GM18526 (cell line): ENCODE results near the gene C6orf136.

Experiments
- POLR2A ChIP-seq: IDR thresholded peaks from 3 replicates; pipeline ENCODE4 v1.6.1; 2011; ENCODE audit not compliant: insufficient read length; ENCODE audit errors: extremely low read depth

C6orf136 gene

GRCh38 chr6:30613251-30614043, 33.5 kb upstream of the C6orf136 start:
- TF ChIP-seq POLR2A = no peak

GRCh38 chr6:30614044-30614842, 32.7 kb upstream of the C6orf136 start:
- no peak for TF ChIP-seq POLR2A

- TF ChIP-seq POLR2A = peak; percentile 57
Measured at GRCh38 chr6:30614843-30615218, 32.1 kb upstream of the C6orf136 start.

GRCh38 chr6:30615219-30615957, 31.5 kb upstream of the C6orf136 start:
- TF ChIP-seq POLR2A = peak; percentile 53

- no peak for TF ChIP-seq POLR2A
Measured at GRCh38 chr6:30615958-30616810, 30.7 kb upstream of the C6orf136 start.

GRCh38 chr6:30616811-30617564, 29.9 kb upstream of the C6orf136 start, which contains the start of gene PPP1R10:
TSS of gene PPP1R10 (minus strand) at chr6:30617243. CDS start at chr6:30609944, 7,299 bp downstream.
- peak; percentile 99 for TF ChIP-seq POLR2A

- TF ChIP-seq POLR2A = peak; percentile 95
Measured at GRCh38 chr6:30617565-30618269, 29.2 kb upstream of the C6orf136 start, which contains the start of gene MRPS18B. TSS of gene MRPS18B (plus strand) at chr6:30617840. CDS start at chr6:30617866, 26 bp downstream.

- no peak for TF ChIP-seq POLR2A
Measured at GRCh38 chr6:30618270-30618797, 28.6 kb upstream of the C6orf136 start.

- TF ChIP-seq POLR2A = no peak
Measured at GRCh38 chr6:30619561-30619960, 27.4 kb upstream of the C6orf136 start.

GRCh38 chr6:30625511-30625910, 21.4 kb upstream of the C6orf136 start:
- no peak for TF ChIP-seq POLR2A

GRCh38 chr6:30626484-30627366, 20.2 kb upstream of the C6orf136 start, which contains the start of gene ATAT1:
TSS of gene ATAT1 (plus strand) at chr6:30626874.
- TF ChIP-seq POLR2A = peak; percentile 79

- no peak for TF ChIP-seq POLR2A
Measured at GRCh38 chr6:30635834-30636233, 11.1 kb upstream of the C6orf136 start.
